IPS-20b (cell line): ENCODE data around the gene SDS.
"Not testable (repeated sequence)": the region's sequence is repeated elsewhere in the genome, so short reads cannot be mapped to it uniquely, and the experiment has no call there.

Experiments
- H3K27ac ChIP-seq: one replicate; pipeline ENCODE4 v1.5.1; 2013; ENCODE audit warnings: low read length
- H3K27me3 ChIP-seq: 2 replicates; pipeline ENCODE4 v1.6.1; 2013; ENCODE audit warnings: mild to moderate bottlenecking, low read length, inconsistent platforms; ENCODE audit not compliant: insufficient read depth
- H3K36me3 ChIP-seq: 2 replicates; pipeline ENCODE4 v1.6.1; 2013; ENCODE audit warnings: low read depth, mild to moderate bottlenecking, inconsistent platforms, low read length, moderate library complexity; ENCODE audit not compliant: insufficient read depth
- H3K4me1 ChIP-seq: 2 replicates; pipeline ENCODE4 v1.6.1; 2013; ENCODE audit warnings: mild to moderate bottlenecking, control low read depth, inconsistent platforms, low read length, moderate library complexity; ENCODE audit not compliant: insufficient read depth
- H3K4me3 ChIP-seq: 2 replicates; pipeline ENCODE4 v1.5.1; 2013; ENCODE audit warnings: mild to moderate bottlenecking, low read length, inconsistent platforms
- H3K9ac ChIP-seq: 2 replicates; pipeline ENCODE4 v1.6.1; 2013; ENCODE audit warnings: low read depth, mild to moderate bottlenecking, inconsistent platforms, low read length, moderate library complexity
- H3K9me3 ChIP-seq: 2 replicates; pipeline ENCODE4 v1.6.1; 2013; ENCODE audit warnings: mild to moderate bottlenecking, low read depth, low read length, inconsistent platforms; ENCODE audit not compliant: insufficient read depth

Gene SDS

DNA sequence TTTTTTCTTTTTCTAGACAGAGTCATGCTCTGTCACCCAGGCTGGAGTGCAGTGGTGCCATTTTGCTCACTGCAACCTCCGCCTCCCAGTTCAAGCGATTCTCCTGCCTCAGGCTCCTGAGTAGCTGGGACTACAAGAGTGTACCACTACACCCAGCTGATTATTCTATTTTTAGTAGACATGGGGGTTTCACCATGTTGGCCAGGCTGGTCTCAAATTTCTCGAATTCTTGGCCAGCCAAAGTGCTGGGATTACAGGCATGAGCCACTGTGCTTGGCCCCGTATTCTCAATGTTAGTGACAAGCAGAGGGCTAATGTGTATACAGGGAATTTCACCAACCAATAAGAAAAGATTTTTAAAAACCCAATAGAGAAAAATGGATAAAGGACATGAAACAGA, 36.9 kb downstream of the SDS start:
- Histone ChIP-seq H3K27ac (no peak overlapping the region), H3K9me3 (no peaks in the 10 kb centered on the region), H3K9ac (no peak overlapping the region), H3K36me3 (no peaks in the 10 kb centered on the region), H3K27me3 (no peaks in the 10 kb centered on the region), H3K4me1 (no peaks in the 10 kb centered on the region), H3K4me3 (no peak overlapping the region)

DNA sequence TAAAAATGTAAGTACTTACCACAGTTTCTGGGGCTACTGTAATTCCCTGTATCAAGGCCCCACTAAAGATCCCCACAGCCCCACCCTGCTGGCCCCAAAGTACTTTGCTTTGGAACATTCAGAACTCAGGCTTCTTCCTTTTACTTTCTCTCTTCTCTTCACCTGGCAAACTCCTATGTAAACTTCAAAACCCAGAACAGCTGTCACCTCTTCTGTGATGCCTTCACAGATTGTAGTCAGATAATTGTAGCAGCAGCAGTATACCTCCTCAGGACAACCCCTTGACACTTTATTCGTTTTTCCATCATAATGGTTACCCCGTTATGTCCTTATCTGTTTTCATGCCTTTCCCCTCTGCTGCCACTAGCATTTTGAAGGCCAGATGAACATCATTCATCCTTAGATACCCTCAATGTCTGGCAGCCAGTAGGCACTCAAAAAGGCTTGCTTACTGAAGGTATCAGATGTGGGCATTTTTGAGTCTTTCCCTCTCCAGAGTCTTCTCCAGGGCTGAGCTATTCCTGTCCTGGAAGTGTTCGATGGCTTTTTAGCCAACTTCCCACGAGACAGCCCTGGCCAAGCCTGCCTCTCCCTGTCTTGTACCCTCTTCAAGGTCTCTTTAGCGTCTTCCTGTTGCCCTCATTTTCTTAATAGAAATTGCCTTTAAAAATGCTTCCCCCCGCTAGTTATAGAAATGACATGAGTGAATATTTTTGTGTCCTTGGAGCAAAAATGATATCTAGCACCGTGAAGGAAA, 37.9 kb downstream of the SDS start:
- no peak overlapping the region for H3K4me3 ChIP-seq
- H3K9ac ChIP-seq: no peak overlapping the region
- H3K36me3 ChIP-seq: 0 out of 2 replicates have a peak, but pooled peaks cover 3% of the 10 kb centered on the region
- no peaks in the 10 kb centered on the region for H3K9me3 ChIP-seq
- no peaks in the 10 kb centered on the region for H3K27me3 ChIP-seq
- no peak overlapping the region for H3K27ac ChIP-seq
- H3K4me1 ChIP-seq: no peaks in the 10 kb centered on the region

DNA sequence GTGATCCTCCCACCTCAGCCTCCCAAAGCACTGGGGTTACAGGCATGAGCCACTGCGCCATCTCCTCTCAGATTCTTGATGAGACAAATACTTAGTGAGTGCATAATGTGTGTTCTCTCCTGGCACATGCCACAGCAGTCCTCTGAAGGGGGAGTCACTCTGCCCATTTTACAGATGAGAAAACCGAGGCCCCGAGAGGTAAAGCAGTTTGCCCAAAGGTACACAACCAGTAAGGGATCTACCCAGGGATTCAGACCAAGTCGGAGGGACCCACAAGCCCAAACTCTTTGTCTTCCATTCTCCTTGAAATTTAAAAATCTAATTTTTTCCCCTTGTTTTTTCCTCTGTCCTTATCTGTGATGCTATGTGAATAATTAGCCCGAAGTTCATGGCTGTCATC, 39.0 kb downstream of the SDS start:
- Histone ChIP-seq H3K27me3 (no peaks in the 10 kb centered on the region), H3K9ac (no peak overlapping the region), H3K4me3 (no peak overlapping the region), H3K9me3 (no peaks in the 10 kb centered on the region), H3K27ac (no peak overlapping the region), H3K36me3 (0 out of 2 replicates have a peak, but pooled peaks cover 3% of the 10 kb centered on the region), H3K4me1 (no peaks in the 10 kb centered on the region; the same call in 1 of the 2 replicates)

DNA sequence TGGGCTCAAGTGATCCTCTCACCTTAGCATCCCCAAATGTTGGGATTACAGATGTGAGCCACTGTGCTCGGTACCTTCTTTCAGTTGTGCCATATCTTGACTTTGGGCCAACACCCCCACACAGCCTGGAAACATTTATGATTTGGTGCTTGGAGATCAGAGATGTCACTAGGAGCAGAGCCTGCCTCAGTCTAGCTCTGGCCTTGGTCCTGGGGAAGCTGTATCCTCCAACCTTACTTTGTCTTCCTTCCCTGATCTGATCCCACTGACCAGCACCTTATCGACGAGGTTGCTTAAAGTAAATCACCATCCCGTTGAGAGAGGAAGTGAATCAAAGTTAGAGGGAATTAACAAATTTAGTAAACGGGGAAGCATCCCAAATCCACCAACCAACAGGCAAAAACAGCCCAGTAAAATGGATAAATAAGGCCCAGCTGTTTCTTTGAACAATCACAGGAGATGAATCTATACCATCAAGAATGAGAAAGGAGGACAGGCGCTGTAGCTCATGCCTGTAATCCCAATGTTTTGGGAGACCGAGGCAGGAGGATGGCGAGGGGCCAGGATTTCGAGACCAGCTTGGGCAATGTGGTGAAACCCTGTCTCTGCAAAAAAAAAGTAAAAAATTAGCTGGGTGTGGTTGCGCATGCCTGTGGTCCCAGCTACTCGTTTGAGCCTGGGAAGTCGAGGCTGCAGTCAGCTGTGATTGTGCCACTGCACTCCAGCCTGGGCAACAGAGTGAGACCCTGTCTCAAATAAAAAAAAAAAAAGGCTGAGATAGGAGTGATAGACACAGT, 41.9 kb downstream of the SDS start:
- H3K4me3 ChIP-seq: no peak overlapping the region
- 0 out of 2 replicates have a peak, but pooled peaks cover 3% of the 10 kb centered on the region for H3K36me3 ChIP-seq
- no peak overlapping the region for H3K27ac ChIP-seq
- no peaks in the 10 kb centered on the region for H3K9me3 ChIP-seq
- no peak overlapping the region for H3K9ac ChIP-seq
- no peaks in the 10 kb centered on the region for H3K27me3 ChIP-seq
- peaks cover 4% of the 10 kb centered on the region; the same call in 1 of the 2 replicates for H3K4me1 ChIP-seq

DNA sequence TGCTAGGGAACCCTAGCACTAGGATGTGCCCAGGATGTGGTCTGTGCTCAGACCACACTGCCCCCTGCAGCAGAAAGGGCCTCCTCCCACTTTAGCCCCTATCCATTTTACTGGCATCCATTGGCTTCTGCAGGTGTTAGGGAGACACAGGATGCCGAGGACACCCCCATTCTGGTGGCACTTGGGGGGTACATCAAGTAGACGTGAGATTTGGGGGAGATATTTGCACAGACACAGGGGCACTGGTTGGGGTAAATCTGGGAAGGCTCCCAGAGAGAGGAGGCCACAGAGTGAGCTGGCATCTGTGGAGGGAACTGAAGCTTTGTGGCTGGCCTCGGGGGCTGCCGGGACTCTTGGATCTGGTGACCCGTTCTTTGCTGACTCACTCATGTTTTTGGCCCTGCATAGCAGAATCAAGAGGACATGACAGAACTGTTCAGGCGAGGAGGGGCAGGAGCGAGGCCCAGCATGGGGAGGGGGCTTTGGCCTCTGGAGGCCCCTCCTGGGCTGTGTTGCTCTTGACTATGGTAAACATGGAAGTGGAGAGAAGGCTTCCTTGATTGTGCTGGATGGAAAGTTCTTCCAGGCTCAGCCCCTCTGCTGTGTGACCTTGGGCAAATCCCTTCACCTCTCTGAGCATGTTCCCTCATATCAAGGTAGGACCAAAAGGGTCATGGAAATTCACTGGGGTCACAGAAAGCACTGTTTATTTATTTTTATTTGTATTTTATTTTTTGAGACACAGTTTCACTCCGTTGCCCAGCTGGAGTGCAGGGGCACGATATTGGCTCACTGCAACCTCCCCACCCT, 43.5 kb downstream of the SDS start:
- no peak overlapping the region for H3K9ac ChIP-seq
- no peak overlapping the region for H3K27ac ChIP-seq
- peaks cover 5% of the 10 kb centered on the region; the same call in 1 of the 2 replicates for H3K4me1 ChIP-seq
- 0 out of 2 replicates have a peak, but pooled peaks cover 3% of the 10 kb centered on the region for H3K36me3 ChIP-seq
- no peaks in the 10 kb centered on the region for H3K9me3 ChIP-seq
- H3K27me3 ChIP-seq: no peaks in the 10 kb centered on the region
- H3K4me3 ChIP-seq: peak overlapping the region; percentile 81; the same call in 1 of the 2 replicates

- H3K9me3 ChIP-seq: no peaks in the 10 kb centered on the region
- peak overlapping the region; percentile 81 for H3K4me3 ChIP-seq
- 0 out of 2 replicates have a peak, but pooled peaks cover 3% of the 10 kb centered on the region for H3K36me3 ChIP-seq
- H3K27ac ChIP-seq: no peak overlapping the region
- no peaks in the 10 kb centered on the region for H3K27me3 ChIP-seq
- peak overlapping the region; percentile 78; the same call in 1 of the 2 replicates for H3K9ac ChIP-seq
- H3K4me1 ChIP-seq: peaks cover 5% of the 10 kb centered on the region; the same call in 1 of the 2 replicates
Measured at GRCh38 chr12:113359133-113359938, 44.4 kb downstream of the SDS start.

- Histone ChIP-seq H3K36me3 (0 out of 2 replicates have a peak, but pooled peaks cover 3% of the 10 kb centered on the region), H3K4me1 (peaks cover 5% of the 10 kb centered on the region; the same call in 1 of the 2 replicates), H3K4me3 (peak within 1 kb of the TSS; percentile 81), H3K9ac (peak within 1 kb of the TSS; percentile 78; the same call in 1 of the 2 replicates), H3K27ac (no peak within 1 kb of the TSS), H3K9me3 (no peaks in the 10 kb centered on the region), H3K27me3 (no peaks in the 10 kb centered on the region)
Measured at GRCh38 chr12:113358381-113359132, 45.1 kb downstream of the SDS start, which contains the start of gene PLBD2. PLBD2 (plus strand) TSS chr12:113358587; CDS start chr12:113358601, 14 bp downstream.

DNA sequence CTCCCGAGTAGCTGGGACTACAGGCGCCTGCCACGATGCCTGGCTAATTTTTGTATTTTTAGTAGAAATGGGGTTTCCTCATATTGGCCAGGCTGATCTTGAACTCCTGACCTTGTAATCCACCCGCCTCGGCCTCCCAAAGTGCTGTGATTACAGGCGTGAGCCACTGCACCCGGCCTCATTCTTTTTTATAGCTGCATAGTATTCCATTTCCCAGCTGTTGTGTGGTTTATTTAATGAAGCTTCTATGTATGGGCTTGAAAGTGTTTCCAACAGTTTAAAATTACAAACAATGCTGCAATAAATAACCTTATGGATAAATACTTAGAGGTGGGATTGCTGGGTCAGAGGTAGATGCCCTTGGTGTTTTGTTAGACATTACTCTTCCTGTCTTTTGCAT, 49.5 kb downstream of the SDS start:
- H3K9me3 ChIP-seq, H3K4me1 ChIP-seq: not testable (repeated sequence)

DNA sequence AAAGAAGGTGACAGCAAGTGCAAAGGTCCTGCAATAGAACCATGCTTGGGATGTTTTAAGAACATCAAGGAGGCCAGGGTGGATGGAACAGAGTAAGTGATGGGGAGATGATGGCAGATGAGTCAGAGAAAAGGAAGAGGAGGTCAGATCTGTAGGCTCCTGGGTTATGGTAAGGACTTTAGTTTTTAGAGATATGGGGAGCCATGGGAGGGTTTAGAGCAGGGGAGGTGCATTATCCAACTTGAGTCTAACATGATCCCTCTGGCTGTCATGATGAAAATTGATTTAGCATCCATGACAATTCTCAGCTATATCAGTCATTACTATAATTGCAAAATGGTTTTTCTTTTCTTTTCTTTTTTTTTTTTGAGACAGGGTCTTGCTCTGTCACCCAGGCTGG, 52.6 kb downstream of the SDS start:
- Histone ChIP-seq H3K4me3 (no peak overlapping the region), H3K27ac (no peak overlapping the region), H3K36me3 (no peaks in the 10 kb centered on the region), H3K9ac (no peak overlapping the region), H3K27me3 (no peaks in the 10 kb centered on the region), H3K4me1 (no peaks in the 10 kb centered on the region; the same call in 1 of the 2 replicates), H3K9me3 (no peaks in the 10 kb centered on the region)

More for the DNA sequence above, 49.5 kb downstream of the SDS start:
- not testable (repeated sequence) for H3K4me3 ChIP-seq, H3K27ac ChIP-seq, H3K27me3 ChIP-seq, H3K9ac ChIP-seq, H3K36me3 ChIP-seq

- Histone ChIP-seq H3K27me3 (no peaks in the 10 kb centered on the region), H3K9me3 (no peaks in the 10 kb centered on the region), H3K4me3 (peak overlapping the region; percentile 32; the same call in 1 of the 2 replicates), H3K27ac (no peak overlapping the region), H3K9ac (no peak overlapping the region; the same call in 1 of the 2 replicates), H3K36me3 (no peaks in the 10 kb centered on the region), H3K4me1 (no peaks in the 10 kb centered on the region; the same call in 1 of the 2 replicates)
Measured at GRCh38 chr12:113348849-113349536, 54.7 kb downstream of the SDS start.
